HG02885 (cell line): Measurements from ENCODE around the gene SDHAF2.
"Not testable (repeated sequence)": the region's sequence is repeated elsewhere in the genome, so short reads cannot be mapped to it uniquely, and the experiment has no call there.

Experiments
- ATAC-seq: cut with Tn5 transposase; IDR thresholded peaks from one replicate; pipeline ENCODE4 v1.9.1; 2021; ENCODE audit warnings: mild to moderate bottlenecking; ENCODE audit not compliant: unreplicated experiment, poor library complexity

Gene SDHAF2

DNA sequence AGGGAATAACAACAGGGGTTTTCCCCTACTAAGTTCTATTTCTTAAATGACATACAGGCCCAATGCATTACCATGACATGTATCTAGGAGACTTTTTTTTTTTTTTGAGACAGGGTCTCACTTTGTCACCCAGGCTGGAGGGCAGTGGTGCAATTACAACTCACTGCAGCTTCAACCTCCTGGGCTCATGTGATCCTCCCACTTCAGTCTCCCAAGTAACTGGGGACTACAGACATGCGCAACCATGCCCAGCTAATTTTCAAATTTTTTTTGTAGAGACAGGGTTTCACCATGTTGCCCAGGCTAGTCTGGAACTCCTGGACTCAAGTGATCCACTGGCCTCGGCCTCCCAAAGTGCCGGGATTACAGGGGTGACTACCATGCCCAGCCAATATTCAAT, 7.7 kb upstream of the SDHAF2 start:
- ATAC-seq: no peak

DNA sequence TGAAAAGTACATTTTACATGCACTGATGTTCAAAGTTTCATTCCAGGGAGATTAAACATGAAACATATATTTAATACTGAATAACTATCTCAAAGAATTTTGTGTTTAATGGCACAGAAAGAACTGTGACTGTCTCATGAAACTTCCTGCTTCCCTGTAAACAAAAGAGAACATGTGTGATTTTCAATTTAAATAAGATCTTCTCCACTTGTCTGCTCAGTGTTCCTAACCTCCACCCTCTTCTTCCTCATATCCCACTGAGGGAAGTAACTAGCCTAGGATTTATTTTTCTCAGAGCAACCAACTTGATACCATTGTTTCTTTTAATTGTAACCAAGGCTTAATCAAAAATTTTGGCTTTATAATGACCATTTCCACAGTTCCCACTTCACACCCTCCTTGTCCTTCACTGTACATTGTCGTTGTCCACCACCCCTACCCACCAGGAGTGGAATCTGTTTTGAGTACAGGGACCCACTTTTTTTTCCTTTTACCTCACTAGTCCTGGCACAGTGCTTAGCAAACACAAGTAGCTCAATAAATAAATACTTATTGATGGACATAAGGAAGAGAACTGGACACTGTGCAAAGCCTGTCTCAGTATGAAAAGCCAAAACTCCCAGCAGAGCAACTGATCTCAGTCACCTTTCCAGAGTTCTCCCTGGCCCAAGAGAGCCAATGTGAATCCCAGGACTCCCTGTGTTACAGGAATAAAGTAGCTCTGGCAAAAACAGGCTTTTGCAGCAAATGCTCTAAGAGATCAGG, 4.4 kb upstream of the SDHAF2 start:
- ATAC-seq: no peak

DNA sequence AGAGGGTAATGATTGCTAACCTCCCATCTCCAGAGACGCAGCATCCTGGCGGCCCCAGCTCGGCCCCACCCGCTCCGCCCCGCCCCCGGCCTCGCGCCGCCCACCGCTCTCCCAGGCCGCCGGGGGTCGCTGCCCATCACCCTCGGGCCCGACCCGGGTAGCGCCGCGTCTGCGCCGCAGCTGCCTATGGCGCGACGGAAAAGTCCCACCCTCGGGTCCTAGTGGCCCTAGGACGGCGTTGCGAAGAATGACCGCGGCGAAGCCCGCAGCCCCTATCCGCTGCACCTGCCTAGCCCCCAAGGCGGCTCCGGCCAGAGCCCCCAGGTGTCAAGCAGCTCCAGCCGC, 606 bp upstream of the SDHAF2 start:
- ATAC-seq: peak; percentile 59

DNA sequence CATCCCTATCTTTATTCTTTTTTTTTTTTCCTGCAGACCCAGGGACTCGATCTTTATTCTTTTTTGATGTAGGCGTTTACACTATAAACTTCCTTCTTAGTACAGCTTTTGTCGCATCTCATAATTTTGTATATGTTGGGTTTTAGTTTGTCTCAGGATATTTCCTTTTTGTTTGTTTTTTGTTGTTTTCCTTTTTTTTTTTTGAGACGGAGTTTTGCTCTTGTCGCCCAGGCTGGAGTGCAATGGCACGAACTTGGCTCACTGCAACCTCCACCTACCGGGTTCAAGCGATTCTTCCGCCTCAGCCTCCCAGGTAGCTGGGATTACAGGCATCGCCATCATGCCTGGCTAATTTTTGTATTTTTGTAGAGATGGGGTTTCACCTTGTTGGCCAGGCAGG, 915 bp downstream of the SDHAF2 start:
- ATAC-seq: not testable (repeated sequence)

DNA sequence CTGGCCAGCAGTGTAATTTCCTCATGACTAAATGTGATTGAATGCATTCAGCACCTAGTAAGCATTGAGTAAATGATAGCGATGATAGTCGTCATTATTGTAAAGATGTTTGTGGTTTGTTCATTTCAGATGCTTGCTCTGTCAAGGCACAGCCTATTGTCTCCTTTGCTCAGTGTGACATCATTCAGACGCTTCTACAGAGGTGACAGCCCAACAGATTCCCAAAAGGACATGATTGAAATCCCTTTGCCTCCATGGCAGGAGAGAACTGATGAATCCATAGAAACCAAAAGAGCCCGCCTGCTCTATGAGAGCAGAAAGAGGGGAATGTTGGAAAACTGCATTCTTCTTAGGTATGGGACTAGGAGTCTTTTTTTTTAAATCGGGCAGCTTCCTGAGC, 7.6 kb downstream of the SDHAF2 start:
- no peak for ATAC-seq

DNA sequence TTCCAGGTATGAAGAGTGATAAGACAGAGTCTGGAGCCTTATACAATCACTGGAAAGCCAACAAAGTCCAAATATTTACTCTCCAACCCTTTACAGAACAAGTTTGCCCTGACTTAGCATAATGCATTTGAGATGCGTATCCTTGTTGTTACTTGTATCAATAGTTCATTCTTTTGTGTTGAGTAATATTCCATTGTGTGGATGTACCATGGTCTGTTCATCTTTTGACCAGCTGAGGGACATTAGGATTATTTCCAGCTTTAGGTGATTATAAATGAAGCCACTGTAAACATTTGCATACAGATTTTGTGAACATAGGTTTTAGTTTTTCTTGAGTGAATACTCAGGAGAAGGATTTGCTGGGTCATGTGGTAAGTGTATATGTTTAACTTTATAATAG, 9.7 kb downstream of the SDHAF2 start:
- no peak for ATAC-seq

DNA sequence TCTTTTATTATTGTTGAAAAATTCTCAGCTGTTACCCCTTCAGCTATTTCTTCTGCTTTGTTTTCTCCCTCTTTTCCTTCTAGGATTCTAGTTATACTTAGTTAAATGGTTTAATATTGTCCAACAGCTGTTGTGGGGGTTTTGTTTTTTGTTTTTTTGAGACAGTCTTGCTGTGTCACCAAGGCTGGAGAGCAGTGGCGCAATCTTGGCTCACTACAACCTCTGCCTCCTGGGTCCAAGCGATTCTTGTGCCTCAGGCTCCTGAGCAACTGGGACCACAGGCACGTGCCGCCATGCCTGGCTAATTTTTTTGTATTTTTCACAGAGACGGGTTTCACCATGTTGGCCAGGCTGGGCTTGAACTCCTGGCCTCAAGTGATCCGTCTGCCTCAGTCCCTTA, 12.7 kb downstream of the SDHAF2 start:
- no peak for ATAC-seq

DNA sequence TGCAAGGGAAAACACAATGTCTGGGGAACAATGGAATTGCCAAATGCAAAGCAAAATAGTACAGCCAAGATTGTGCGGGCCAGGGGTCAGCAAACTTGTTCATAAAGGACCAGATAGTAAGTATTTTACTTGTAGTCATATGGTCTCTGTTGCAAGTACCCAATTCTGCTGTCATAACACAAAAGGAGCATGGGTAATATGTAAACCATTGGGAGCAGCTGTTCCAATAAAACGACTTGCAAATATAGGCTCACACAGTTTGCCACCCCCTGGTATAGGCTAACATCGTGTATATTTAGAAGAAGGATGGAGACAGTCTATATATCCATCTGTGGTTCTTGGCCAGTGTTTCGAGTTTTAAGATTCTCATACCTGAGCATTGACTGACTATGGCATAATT, 15.6 kb downstream of the SDHAF2 start:
- no peak for ATAC-seq

DNA sequence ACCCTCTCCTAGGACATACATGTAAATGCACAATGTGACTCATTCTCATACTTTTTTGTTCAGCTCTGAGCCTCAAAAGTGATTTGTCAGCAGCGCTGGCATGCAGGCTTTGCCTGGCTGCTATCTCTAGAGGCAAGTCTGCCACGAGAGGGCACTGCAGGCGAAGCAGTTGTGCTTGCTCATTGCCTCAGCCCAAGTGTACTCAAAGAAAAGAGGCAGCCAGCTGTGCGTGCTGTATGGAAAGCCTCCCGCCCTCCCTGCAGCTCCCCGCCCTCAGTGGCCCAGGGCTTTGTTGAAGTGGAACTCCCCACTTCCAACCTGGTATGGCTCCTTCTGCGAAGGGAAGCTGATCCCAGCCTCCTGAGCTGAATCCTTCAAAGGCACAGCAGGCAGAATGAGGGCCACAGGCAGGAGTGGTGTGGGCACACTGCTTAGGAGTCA, 16.3 kb downstream of the SDHAF2 start:
- ATAC-seq: peak; percentile 64

DNA sequence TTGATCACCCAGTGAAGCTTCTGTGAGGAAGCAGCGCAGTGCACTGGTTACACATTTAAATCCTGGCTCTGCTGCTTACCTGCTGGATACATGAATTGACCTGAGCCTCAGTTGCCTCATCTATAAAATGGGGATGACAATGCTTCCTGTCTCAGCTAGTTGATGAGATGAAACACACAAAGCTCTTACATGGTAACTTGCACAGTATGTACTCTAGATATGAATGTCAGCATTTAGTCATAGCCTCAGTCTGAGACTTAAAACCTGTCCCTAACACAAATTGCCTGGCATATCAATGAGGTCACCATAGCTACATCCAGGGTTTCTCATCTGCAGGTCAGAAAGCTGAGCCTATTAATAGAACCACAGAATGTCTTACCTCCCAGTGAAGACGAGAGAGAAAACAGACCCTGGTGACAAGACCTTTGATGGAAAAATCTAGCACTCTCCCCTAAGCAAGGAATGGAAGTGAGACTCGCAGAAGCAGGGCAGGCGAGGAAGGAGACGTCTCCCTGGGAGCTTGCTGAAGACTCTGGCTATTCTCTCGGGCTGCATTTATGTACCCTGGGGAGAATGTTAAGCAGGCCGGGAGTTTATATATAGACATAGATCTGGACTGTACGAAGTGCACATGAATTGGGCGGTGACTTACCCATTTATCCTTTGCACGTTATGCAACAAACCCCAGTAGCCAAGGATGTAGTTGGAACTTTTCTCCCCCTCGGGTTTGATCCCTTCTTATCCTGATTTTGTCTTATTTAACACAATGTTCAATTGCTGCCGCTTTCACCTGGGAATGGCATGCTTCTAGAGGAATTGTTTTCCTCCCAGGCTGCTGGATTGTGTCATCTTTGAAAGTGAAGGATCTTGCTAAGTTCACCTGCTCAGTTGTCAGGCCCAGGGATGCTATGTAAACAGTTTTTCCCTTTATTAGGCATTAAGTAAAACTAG, 18.0 kb downstream of the SDHAF2 start:
- ATAC-seq: no peak

DNA sequence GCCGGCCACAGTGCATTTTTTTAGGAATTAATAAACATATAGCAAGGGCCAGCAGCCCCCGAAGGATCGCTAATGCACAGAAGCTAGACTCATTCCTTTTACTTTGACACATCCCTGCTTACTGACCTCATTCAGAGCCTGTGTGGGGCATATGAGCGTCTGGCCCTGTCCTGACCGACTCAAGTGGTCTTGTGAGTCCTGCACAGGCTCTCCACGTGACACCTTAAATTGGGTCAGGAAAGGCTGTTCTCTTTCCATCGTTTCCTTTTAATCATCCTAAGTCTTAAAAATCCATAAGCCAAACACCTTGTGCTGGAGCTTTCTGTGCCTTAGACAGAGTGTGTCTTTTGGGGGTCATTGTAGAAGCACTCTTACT, 18.6 kb downstream of the SDHAF2 start:
- ATAC-seq: no peak

DNA sequence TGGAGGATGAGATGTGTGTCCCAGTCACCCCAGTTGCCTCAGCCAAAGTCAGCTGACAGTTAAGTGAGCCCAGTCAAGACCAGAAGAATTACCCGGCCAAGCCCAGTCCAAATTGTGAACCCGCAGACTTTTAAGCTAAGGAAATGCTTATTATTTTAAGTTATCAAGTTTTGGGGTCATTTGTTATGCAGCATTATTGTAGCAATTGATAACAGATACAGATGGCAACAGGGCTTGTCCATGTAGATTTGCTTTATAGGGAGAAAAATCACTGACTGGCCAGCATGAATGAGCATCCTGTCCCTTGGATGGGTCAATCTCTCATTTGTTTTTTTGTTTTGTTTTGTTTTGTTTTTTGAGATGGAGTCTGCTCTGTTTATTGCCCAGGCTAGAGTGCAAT, 22.9 kb downstream of the SDHAF2 start:
- ATAC-seq: no peak

DNA sequence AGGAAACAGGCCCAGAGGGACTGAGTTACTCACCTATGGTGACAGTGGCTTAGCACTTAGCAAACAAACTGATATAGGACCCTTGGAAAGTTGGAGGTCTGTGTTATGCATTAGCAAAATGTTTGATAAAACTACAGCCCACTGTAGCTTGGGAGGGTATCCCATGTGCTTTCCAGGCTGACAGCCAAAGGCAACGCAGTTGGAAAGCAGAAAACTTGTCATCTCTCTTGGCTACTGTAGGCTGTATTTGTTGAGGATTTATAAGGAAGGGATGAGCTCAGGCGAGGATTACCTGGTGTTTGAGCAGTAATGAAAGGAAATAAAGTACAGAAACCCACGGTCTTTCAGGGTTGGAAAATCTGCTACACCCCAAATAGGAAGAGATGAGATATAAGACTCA, 23.8 kb downstream of the SDHAF2 start:
- no peak for ATAC-seq

DNA sequence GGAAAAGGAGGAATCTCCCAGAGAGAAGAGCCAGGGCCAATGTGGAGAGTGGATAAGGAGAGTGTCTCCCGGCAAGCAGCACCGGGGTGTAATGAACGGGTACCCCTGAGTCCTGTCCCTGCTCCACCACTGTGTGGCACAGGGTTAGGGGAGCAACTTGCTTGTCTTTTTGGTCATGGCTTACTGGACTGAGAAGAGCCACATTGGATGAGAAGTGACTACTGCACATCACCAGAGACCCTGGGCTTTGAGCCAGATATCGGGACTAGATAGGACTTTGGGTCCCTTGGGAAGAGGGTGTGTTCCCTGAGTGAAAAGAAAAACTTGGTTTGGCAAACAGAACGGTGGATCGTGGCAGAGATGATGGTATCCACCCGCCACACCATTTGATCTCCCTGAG, 24.6 kb downstream of the SDHAF2 start:
- ATAC-seq: no peak

DNA sequence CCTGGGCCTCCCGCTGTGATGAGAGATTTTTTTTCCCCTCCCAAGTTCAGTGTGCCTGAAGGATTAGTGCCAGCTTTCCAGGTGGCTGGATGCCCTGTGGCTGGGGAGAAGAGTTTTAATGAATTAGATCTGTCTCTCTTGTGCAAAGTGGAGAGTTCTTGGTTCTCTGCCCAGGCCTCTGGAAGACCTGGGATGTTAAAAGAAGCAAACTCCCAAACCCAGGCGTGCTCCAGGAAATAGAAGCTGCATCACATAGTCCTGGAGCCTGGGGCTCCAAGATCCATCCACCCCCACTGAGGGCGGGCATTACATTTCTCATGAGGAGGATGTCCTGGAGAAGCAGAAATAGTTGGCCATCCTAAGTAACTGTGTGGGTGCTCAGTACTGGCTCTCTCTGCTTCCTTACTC, 30.6 kb downstream of the SDHAF2 start:
- ATAC-seq: no peak

DNA sequence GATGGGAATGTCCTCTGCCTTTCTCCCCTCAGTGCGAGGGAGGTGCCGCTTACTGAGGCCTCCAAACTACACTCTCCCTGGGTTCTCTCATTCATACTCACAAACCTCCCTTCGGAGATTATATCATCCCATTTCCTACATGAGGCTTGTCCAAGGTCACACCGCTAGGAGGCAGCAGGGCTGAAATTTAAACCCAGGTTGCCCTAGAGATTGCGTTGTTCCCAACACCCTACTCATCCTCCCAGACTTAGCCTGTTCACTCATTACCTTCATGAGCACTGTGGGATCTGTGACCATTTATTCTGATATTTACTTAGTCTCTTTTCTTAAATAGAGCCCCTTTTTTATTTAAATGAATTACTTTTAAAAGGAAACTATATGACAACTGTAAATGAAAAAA, 31.1 kb downstream of the SDHAF2 start:
- ATAC-seq: no peak

DNA sequence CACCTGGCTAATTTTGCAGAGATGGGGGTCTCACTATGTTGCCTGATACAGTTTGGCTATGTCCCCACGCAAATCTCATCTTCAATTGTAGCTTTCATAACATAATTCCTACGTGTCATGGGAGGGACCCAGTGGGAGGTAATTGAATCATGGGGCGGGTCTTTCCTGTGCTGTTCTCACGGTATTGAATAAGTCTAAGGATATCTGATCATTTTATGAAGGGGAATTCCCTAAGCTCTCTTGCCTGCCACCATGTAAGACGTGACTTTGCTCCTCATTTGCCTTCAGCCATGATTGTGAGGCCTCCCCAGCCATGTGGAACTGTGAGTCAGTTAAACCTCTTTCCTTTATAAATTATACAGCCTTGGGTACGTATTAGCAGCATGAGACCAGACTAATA, 37.7 kb downstream of the SDHAF2 start:
- not testable (repeated sequence) for ATAC-seq

DNA sequence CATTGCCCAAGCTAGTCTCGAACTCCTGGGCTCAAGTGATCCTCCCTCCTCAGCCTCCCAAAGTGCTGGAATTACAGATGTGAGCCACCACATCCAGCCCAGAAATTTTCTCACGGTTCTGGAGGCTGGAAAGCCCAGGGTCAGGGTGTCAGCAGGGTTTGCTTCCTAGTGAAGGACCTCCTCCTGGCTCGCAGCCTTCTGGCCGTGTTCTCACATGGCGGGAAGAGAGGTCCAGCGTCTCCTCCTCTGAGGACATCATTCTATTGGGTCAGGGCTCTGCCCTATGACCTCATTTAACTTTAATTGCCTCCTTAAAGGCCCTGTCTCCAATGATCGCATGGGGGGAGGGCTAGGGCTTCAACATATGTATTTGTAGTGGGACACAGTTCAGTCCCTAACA, 38.1 kb downstream of the SDHAF2 start:
- no peak for ATAC-seq

DNA sequence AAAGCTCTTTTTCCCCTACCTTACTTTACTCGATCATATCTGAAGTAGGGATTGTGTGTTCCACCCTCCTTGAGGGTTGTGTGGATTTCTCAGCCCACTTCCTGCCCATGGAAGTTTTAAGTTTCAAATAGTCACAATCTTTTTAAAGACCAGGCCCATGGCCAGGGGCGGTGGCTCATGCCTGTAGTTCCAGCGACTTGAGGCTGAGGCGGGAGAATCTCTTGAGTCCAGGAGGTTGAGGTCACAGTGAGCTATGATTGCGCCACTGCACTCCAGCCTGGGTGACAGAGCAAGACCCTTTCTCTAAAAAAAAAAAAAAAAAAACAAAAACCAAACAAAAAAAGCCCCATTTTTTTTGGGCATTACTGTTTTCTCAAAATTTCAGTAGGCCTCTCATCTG, 42.4 kb downstream of the SDHAF2 start:
- ATAC-seq: no peak

DNA sequence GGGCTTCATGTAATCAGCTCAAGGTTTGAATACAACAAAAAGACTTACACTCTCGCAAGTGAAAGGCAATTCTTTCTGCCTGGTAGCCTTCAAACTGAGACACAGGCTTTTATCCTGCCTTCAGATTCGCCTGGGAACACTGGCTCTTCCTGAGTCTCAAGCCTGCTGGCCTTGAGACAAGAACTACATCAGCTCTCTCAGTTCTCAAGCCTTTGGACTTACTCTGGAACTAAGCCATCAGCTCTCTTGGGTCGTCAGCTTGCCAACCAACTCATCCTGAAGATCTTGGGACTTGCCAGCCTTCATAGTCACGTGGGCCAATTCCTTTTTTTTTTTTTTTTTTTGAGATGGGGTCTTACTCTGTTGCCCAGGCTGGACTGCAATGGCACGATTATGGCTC, 42.9 kb downstream of the SDHAF2 start:
- ATAC-seq: no peak

DNA sequence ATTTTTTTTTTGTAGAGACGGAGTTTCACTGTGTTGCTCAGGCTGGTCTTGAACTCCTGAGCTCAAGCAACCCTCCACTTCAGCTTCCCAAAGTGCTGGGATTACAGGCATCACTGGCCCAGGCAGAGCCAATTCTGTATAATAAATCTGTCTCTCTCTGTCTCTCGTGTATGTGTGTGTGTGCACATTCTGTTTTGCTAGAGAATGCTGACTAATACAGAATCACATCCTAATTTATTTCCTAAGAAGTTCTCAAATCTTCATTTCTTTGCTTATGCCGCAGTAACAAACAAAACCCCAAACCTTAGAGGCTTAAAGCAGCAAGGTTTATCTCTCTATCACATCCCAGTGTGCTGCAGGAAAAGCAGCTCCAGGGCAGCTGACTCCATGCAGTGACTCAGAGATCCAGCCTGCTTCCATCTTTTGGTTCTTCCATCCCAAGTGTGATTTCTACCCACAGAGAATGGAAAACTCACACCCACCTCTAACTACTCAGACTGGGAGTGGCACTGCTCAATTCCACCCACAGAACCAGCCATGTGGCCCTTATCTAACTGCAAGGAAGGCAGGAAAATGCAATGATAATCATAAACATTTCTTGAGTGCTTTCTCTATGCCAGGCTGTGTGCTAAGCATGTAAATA, 43.6 kb downstream of the SDHAF2 start:
- ATAC-seq: no peak
